Coronary artery (tissue), 2 donors: ENCODE results near the gene GRIK2.

ENCODE experiments used
- DNase-seq: peaks from one replicate; pipeline ENCODE4 v3.0.0-alpha.2; 2017; ENCODE audit warnings: low spot score
- H3K27ac ChIP-seq, 2 donors: fragments of 200-600 bp; sonication (generic); one replicate each; pipeline ENCODE4 v1.5.1; 2016 to 2019
- H3K4me3 ChIP-seq: fragments of 200-600 bp; sonication (generic); 2 replicates; pipeline ENCODE4 v1.5.1; 2016; ENCODE audit warnings: mild to moderate bottlenecking, moderate library complexity
- TF ChIP-seq, protein P1 (sequence below): fragments of 200-600 bp; sonication (generic); IDR thresholded peaks from one replicate; pipeline ENCODE4 v1.5.1; 2019; ENCODE audit warnings: antibody characterized with exemption

The GRIK2 gene

DNA sequence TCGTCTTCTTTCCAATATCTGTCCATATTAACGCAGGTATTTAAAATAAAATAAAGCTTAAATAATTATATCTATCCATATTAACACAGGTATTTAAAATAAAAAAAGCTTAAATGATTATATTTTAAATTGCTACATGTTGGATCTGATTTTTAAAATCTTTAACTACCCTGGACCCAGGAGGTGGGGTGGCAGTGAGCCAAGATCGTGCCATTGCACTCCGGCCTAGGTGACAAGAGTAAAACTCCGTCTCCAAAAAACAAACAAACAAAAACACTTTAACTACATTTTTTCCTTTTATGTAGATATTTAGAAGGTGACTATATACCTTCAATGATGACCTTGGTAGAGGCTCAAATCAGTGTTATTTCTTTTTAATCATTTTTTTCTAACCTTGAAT lies 211.9 kb downstream of the GRIK2 start:
- DNase-seq: no peak
- Histone ChIP-seq H3K4me3 (no peak overlapping the region), H3K27ac (no peak overlapping the region)
- TF ChIP-seq, protein P1, sequence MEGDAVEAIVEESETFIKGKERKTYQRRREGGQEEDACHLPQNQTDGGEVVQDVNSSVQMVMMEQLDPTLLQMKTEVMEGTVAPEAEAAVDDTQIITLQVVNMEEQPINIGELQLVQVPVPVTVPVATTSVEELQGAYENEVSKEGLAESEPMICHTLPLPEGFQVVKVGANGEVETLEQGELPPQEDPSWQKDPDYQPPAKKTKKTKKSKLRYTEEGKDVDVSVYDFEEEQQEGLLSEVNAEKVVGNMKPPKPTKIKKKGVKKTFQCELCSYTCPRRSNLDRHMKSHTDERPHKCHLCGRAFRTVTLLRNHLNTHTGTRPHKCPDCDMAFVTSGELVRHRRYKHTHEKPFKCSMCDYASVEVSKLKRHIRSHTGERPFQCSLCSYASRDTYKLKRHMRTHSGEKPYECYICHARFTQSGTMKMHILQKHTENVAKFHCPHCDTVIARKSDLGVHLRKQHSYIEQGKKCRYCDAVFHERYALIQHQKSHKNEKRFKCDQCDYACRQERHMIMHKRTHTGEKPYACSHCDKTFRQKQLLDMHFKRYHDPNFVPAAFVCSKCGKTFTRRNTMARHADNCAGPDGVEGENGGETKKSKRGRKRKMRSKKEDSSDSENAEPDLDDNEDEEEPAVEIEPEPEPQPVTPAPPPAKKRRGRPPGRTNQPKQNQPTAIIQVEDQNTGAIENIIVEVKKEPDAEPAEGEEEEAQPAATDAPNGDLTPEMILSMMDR: no peak

DNA sequence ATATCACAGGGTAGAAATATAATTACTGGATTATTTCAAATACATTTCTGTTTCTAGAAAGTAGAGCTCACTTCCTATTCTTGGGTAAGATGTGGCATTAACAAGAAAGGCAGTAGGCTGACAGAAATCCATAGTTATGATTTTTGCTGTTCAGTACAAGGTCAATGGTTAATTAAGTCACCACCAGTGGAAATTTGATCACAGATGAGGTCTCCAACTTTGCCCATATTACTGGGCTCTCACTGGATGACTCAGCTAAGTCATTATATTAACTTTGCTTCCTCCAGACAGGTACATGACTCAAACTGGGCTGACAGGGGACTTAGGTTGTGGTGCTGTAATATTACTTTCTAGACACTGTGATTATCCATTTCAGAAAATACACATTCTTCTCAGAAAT lies 212.4 kb downstream of the GRIK2 start:
- DNase-seq: no peak
- TF ChIP-seq, protein P1: no peak
- Histone ChIP-seq H3K4me3 (no peak overlapping the region), H3K27ac (no peak overlapping the region)

DNA sequence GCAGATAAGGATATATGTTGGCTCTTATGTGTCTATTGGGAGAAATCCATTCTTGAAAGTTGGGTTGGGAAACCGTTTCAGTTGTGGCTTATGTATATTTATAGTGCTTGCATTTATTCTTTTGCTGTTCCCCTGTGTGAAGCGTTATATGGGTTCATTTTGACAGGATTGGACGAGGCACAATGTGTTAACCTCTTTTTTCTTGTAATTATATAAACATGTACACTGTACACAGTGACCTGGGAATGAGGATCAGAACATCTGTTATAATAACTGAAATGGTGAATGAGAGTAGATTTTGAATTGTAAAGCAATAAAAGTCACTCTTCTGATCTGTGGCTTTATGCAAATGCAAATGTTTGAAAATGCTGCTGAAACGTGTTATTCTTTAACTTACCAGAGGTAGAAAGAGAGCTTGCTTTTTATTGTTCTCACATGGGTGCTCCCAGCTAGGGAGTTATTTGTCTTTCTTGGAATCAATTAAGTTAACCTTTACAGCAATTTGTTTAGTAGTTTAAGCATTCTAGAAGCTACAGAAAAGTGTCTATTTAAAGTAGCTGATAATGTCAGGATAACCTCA lies 213.7 kb downstream of the GRIK2 start:
- TF ChIP-seq, protein P1: no peak
- H3K4me3 ChIP-seq: no peak overlapping the region
- no peak for DNase-seq
- H3K27ac ChIP-seq: no peak overlapping the region

DNA sequence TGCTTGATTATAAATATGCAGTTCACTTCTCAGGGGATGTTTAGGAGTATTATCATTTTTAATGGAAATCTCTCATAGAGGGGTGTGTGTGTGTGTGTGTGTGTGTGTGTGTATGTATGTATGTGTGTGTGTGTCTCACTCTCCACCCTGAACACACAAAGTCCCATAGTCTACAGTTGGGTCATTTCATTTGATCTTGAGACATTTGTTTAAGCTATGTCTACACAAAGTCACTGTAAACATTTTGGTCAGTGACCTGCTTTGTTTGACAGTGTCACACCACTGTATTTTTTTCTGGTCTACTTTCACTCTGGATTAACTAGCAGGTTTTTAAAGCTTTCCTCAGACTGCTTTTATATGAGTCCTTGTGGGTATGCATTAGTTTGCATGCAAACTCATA lies 215.2 kb downstream of the GRIK2 start:
- no peak overlapping the region for H3K4me3 ChIP-seq
- no peak for DNase-seq
- TF ChIP-seq, protein P1: no peak
- H3K27ac ChIP-seq: no peak overlapping the region

DNA sequence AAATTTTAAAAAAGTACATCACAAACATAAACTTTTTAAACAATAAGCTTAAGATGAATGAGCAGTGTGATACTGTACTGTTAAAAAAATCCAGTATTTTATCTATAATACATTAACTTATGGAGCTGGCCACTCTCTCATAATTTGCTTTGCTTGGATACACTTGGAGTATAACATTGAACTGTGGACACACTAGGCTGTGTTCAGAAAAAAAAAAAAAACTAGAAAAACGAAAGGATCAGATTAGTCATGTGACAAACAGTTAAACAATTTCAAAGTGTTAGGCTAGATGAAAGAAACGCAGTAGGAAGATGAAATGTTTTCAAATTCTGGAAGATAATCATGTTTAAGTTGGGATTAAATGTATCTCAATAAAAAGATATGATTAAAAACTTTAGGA lies 220.0 kb downstream of the GRIK2 start:
- no peak for DNase-seq
- Histone ChIP-seq H3K27ac (no peak overlapping the region), H3K4me3 (no peak overlapping the region)
- TF ChIP-seq, protein P1: no peak

DNA sequence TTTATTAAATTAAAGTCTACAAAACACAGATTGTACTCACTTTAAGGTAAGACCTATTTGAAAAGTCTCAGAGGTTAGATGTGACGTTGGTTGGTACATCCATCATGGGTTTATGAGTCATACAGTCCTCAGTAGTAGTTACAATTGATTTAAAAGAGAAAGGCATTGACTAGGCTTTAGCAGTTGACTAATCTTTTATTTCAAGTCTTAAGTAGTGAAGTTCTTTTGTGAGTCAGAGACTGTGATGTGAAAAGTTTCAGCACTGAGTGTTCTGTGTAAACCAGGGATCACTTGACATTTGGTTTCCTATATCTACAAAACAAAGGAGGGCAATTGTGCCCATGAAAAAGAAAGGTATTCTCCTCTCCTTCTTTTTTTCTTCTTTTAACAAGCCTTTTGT lies 221.3 kb downstream of the GRIK2 start:
- no peak overlapping the region for H3K4me3 ChIP-seq
- H3K27ac ChIP-seq: no peak overlapping the region
- TF ChIP-seq, protein P1: no peak
- no peak for DNase-seq

DNA sequence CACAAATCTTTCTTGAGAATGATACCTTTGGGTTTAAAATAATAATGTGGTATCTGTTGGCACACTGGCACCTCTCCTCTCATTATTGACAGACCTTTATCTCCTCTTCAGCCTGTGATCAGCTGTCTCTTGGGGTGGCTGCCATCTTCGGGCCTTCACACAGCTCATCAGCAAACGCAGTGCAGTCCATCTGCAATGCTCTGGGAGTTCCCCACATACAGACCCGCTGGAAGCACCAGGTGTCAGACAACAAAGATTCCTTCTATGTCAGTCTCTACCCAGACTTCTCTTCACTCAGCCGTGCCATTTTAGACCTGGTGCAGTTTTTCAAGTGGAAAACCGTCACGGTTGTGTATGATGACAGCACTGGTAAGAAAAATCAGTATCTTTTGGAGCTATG lies 232.8 kb downstream of the GRIK2 start:
- DNase-seq: no peak
- TF ChIP-seq, protein P1: no peak
- H3K4me3 ChIP-seq: no peak overlapping the region
- no peak overlapping the region for H3K27ac ChIP-seq
